GM23338 (cell line): ENCODE data around the gene MTRF1.

Experiments used
- CTCF ChIP-seq, 2 experiments: fragments of 200-600 bp in 1 of 2; sonication (generic) in 1 of 2; conservative IDR thresholded peaks; 2 replicates each; pipeline versions ENCODE4 v1.5.1 to v1.6.1; 2016 to 2017; ENCODE audit warnings: antibody characterized with exemption in 2 of 2, low read depth in 2 of 2, mild to moderate bottlenecking in 2 of 2, moderate library complexity in 1 of 2
- EZH2 ChIP-seq: fragments of 200-600 bp; sonication (generic); IDR thresholded peaks from one replicate; pipeline ENCODE4 v1.8.0; 2017; ENCODE audit warnings: antibody characterized with exemption, mild to moderate bottlenecking, low read depth; ENCODE audit not compliant: unreplicated experiment
- POLR2AphosphoS5 ChIP-seq: IDR thresholded peaks from 2 replicates; pipeline ENCODE4 v1.6.1; 2016; ENCODE audit warnings: antibody characterized with exemption, low read depth
- REST ChIP-seq: IDR thresholded peaks from one replicate; pipeline ENCODE4 v1.6.1; 2018; ENCODE audit warnings: antibody characterized with exemption; ENCODE audit not compliant: unreplicated experiment
- ZNF114 ChIP-seq: fragments of 250-450 bp; sonication (Bioruptor Pico); IDR thresholded peaks from 2 replicates; pipeline ENCODE4 v1.5.0; 2020; ENCODE audit warnings: mild to moderate bottlenecking, moderate library complexity
- ZNF331 ChIP-seq: fragments of 250-450 bp; sonication (Bioruptor Pico); IDR thresholded peaks from 2 replicates; pipeline ENCODE4 v1.5.0; 2020; ENCODE audit warnings: low read depth, mild to moderate bottlenecking, moderate library complexity

GRCh38 chr13:41182231-41182630, 81.1 kb downstream of the MTRF1 start:
- TF ChIP-seq CTCF (conservative IDR thresholded peaks at IDR 0.05; ENCODE audit: low read depth in 2 of 2) (no peak), EZH2 (no peak), REST (no peak), POLR2AphosphoS5 (no peak), ZNF331 (CRISPR knock-in tag) (no peak), ZNF114 (no peak)
